Activated gamma-delta T cell (primary cell): ENCODE results near the gene COPB1.

Experiments used
- DNase-seq: peaks from one replicate; lab custom pipeline; 2025; lab: John Stamatoyannopoulos, UW

The COPB1 gene

DNA sequence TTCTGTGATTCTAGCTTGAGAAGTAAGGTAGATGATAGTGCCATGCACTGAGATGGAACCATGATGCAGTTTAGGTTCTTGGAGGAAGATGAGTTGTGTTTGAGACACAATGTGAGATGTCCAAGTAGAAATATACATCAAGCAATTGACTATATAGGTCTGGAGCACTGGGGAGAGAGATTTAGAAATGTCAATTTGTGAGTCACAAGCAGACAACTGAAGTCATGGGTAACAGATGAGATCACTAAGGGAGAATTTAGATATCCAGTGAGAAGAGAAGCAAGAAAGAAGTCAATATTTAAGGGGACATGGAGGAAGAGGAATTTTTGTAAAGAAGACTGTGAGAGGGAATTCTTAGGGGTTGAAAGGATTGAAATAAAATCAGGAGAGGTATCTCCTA lies 75.5 kb downstream of the COPB1 start:
- no peak for DNase-seq

DNA sequence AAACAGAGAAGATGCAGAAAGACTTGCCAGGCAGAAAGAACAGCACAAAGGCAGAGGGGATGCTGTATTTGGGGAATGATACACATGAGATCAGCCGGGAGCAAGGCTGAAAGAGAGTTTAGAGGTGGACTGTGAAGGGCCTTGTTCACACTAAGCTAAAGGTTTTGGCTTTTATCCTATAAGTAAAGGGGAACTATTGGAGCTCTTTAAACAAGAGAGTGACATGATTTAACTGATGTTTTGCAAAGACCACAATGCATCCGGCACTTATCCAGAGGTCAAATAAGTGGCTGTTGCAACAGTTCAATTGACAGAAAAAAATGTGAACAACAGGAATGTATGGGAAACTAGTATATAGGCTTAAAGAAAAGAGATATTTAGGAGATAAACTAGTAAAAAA lies 76.0 kb downstream of the COPB1 start:
- DNase-seq = no peak

DNA sequence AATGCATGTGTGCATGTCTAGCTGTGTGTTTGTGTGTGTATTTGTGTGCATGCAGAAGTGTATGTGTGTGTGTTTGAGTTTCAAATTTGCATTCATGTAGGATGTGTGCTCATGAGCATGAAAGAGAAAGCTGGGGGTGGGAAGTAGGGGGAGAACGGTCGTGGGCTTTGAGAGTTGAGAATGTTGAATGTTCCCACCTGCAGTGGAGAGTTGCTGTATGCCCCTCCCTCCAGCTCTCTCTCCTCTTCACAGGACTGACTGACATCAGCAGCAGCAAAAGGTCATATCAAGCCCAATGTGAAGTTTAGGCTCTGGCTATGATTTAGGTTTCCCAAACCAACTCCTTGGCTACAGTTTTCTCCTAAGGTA lies 76.8 kb downstream of the COPB1 start:
- DNase-seq = no peak

DNA sequence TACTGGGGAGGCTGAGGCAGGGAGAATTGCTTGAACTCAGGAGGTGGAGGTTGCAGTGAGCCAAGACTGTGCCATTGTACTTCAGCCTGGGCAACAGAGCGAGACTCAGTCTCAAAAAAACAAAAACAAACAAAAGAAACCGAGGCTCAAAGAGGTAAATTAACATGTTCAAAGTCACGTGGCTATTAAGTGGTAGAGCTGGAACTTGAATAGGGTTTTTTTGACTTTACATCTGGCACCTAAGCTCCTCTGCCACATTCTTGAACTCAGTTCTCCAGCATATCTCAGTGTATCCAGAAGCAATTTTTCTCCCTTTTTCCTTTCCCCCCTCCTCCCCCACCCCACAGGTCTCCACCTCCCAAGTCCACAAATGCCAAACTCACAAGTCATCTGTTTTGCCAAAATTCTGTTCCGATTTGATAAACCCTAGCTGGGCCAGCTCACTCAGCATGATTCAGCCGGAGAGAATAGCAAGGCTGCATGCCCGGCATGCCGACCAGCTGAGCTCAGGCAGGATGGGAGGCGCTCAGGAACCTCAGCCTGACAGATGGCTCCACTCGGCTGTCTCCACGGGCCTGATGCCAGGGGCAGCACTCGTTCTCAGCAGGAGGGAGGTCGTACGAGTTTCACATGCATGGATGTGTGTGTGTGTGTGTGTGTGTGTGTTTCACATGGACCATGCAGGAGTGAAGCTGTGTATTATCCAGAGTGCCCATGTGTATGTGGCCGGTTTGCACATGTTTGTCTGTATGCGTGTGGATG lies 77.4 kb downstream of the COPB1 start:
- DNase-seq = no peak

DNA sequence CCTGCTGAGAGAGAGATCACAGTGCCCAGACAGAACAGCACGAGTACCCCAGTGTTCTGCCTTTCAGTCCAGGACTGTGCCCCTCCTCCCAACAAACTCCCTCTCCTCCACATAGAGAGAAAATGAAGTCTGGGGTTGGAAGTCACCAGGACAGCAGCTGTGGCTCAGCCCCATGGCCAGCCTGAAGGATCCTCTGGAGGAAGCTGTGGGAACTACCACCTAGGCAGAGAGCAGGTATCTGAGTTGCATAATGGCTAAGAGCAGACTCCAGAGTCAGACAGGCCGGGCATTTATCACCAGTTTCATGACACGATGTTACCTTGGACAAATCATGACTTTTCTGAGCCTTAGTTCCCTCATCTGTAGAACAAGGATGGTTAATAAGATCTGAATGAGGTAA lies 79.4 kb downstream of the COPB1 start:
- DNase-seq = no peak

DNA sequence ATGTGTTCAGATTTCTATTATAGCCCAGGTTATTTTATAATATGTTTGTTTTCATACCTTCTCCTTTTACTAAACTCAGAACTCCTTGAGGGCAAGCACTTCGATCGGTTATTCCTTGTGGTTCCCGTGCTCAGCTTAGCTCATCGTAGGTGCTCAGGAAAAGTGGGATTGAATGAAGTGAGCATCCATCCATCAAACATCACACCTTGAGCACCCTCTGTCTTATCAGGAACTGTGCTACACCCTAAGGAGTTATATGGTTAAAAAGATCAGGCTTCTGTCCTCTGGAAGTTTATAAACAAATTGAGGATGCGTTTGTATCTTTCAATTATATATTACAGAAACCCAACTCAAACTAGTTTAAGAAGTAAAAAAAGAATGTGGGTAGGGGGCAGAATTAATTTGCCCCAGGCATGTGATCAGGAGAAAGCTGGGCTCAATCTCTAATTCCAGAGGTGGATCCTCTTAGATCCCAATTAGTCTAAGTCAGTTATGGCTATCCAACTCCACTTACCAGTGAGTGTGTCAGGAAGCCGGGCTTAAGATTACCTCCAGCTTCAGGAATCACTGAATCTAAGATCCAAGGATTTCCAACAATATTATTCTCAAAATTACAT lies 80.7 kb downstream of the COPB1 start:
- DNase-seq = no peak

DNA sequence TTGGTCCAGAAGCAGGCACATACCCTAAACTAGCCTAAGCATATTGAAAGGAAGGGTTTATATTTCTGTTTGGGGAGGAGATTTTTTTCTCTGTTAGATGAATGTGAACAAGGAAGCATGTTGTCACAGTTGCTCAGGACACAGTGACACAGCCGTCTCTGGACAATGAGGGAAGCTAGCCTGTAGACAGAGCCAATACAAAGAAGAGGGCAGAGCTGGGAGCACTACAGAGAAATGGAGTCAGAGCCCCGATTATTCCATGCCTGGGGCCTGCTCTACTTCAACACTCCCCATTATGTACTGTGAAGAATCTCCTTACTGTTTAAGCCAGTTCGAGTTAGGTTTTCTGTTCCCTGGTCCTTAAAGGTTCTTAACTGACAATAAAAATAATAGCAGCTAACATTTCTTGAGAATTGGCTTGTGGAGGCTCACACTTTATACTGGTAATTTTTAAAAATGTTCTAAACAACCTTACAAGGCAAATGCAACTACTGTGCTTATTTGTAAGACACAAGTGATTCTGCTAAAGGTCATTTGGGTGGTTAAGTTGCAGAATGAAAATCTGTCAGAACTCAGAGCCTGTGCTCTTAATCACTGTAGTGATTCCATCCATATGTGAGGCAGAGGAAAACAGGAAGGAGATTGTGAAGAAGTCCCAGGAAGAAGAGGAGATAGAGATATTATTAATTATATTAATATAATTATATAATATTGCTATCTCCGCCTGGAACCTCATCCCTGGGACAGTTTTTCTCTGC lies 81.8 kb downstream of the COPB1 start:
- no peak for DNase-seq

DNA sequence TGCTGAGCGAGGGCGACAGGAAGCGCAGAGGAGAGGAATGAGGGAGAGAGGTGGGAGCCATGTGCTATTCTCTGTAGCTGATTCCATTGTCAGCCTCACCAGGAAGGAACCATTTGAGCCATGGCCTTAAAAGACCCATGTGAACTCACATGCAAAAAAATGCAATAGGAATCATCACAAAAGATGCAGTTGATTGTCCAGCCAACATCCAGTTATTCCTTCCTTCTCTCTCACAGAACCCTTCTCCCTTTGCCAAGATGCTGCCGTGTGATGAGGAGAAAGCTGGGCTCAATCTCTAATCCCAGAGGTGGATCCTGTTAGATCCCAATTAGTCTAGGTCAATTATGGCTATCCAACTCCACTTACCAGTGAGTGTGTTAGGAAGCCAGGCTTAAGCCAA lies 82.4 kb downstream of the COPB1 start:
- no peak for DNase-seq

DNA sequence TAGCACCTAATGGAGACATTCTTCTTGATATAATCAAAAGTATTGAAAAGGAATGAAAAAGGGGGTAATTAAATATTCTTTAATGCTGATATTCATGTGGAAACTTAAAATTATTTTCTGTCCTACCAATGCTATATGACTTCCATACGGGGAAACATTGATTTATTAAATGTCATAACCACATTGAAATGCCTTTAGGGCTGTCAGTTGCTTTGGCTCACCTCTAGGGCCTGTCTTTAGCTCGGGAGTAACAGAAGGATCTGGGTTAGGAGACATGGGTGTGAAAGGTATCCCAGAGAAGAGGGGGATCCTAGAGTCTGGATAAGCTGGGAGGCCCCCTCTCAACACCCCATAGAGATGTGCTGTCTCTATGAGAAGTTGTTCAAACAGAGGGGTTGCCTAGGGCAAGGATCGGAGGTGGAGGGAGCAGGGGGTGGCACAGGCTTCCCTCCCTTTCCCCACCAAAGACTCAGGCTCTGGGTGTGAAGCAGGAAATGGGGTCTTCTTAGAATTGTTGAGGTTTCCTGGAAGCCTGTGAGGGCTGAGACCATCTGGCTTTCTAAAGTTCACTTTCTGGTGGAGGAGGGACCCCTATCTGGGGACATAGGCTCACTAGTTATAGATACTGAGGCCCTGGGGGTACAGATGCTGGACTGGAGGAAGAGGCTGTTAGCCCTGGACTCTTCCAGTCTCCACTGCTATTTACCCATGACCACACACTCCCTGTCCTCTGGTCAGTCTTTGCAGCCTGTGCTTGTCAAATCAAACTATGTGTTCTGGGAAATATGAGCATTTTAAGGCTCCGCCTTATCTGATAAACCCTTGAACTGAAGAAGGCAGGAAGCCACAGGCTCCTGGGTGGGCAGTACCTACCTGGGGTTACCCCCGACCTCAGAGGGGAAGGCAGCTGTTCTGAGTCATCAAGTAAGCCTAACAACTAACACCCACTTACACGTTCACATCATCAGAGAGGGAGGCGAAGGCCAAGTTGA lies 84.8 kb downstream of the COPB1 start:
- no peak for DNase-seq

DNA sequence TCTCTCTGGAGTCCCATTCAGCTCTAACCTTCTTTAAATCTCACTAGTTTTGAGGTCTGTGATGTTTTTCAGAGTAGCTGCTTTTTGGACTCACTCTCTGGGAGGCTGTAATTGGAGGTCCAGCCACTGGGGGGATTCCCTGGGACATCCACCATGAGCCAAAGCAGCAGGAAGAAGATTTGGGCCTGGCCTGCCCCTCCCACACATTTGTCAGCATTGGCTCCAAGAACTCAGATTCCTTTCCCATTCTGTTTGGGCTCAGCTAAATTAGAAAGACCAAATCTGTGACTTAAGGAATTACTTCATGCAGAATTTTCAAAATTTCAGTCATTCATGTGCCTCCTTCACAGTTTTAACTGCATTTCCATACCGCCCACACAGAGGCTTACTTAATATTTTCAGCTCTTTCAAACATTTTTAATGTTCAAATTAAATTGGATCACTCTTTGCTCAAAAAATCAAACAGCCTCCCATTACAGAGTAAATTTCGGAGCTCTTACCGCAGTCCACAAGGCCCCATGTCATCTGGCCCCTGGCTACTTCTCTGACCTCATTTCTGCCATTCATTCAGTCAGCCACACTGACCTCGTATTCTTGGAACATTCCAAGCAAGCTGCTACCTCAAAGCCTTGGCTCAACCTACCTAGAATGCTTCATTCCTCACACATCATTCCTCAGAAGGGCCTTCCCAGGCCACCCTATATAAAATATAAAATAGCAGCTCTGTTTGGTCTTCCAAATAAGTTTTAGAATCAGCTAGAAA lies 86.1 kb downstream of the COPB1 start:
- DNase-seq = no peak

DNA sequence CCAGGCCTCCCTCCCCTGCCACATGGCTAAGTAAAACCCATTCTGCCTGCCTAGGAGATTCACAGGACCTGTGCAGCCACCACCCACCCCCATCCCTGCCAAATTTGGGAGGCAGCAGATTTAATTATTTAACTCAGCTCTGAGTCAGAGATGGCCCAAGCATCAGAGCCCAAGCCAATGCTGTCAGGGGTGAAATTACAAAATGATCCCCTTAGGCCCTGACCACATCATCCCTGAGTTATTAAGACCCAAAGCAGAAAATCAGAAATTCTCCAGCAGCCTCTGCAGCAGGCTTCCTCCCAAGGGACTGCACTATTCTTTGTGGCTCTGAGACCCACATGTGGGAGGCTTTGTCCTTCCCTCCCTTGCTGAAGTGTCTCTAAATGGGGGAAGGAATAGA lies 87.8 kb downstream of the COPB1 start:
- no peak for DNase-seq

DNA sequence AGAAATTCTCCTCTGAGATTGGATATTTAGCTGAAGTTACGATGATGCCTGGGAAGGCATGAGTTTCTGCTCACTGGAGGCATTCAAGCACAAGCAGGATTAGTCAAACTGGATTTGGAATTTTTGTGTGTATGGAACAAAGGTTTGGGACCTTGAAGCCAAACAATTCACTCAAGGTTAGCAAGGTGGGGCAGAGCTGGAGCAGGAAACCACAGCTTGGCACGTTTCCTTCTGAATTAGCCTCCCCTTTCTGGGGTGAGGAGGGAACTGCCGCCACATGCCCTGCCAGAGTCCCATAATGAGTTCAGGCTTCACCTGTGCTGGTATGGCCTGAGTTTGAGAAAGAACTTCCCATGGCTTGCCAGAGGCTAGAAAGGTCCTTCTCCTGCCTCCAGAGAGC lies 89.7 kb downstream of the COPB1 start:
- no peak for DNase-seq

DNA sequence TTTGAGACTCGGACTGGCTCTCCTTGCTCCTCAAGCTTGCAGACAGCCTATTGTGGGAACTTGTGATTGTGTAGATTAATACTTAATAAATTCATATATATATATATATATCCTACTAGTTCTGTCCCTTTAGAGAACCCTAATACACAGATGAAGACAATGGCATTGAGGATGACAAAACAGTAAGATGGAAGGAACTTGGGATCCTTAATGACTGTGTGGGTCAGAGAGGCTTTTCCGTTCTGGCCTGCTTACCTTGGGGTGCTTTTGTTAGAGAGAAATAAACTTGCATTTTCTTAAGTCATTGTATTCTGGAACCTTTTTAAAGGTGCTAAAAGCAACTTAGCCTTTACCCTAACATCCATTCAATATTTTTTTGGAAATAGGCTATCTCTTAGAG lies 91.0 kb downstream of the COPB1 start:
- DNase-seq = no peak
